ENCODE results near the gene ABI2.
"Not testable (repeated sequence)": the region's sequence is repeated elsewhere in the genome, so short reads cannot be mapped to it uniquely, and the experiment has no call there.

The ABI2 gene

GRCh38 chr2:203360833-203361430, 32.7 kb downstream of the ABI2 start:
- DNase-seq = no peak

DNA sequence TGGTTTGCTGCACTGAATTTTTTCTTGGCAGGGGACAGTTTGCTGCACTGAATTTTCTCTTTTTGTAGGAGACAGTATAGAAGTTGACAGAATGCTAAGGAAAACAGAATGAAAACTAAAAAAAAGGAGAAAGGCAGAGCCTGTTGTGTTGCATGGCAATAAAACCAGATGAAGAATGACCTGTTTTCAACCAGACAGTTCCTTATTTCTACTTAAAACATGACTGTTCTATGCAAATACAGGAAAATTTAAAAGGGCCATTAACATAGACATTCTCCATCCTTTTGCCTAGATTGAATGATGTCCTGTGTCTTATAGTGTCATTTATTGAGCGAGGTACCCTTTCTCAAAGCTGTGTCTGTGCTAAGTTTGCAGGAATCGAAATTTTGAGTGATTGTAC, 33.3 kb downstream of the ABI2 start:
- no peak for DNase-seq

GRCh38 chr2:203361922-203362321, 33.7 kb downstream of the ABI2 start:
- DNase-seq = no peak

GRCh38 chr2:203366639-203367466, 38.7 kb downstream of the ABI2 start:
- DNase-seq = no peak

- not testable (repeated sequence) for DNase-seq
Observed at GRCh38 chr2:203372706-203373105, 44.5 kb downstream of the ABI2 start.

- DNase-seq = no peak
Observed at GRCh38 chr2:203376173-203376572, 48.0 kb downstream of the ABI2 start.

DNA sequence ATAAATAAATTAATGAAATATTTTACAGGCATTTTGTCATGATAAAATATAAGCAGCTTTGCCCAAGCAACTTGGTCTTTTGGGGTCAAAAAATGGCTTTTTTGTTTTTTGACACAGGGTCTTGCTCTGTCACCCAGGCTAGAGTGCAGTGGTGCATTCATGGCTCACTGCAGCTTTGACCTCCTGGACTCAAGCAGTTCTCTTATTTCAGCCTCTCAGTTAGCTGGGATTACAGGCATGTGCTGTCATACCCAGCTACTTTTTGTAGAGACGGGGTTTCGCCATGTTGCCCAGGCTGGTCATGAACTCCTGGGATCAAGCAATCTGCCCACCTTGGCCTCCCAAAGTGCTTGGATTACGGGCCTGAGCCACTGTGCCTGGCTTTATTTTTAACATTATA, 51.0 kb downstream of the ABI2 start:
- no peak for DNase-seq

DNA sequence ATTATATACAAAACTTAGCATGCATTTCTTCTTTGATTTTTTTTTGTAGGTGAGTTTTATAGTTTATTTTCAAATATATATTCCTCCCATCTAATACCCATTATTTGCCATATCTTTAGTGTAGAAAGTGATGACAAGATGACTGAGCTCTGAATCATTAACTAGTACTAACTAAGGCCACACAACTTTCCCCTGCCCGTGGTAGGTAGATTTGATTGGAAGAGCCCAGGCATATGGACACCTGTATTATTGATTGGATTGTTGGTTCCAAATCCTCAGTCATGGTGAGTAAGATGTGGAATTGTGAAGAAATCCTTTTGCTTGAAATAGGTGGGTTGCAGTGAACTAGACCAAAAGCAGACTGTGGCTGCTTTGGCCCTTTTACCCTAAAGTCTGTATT, 54.8 kb downstream of the ABI2 start:
- DNase-seq = no peak

- DNase-seq = not testable (repeated sequence)
Observed at GRCh38 chr2:203388153-203388552, 60.0 kb downstream of the ABI2 start.

DNA sequence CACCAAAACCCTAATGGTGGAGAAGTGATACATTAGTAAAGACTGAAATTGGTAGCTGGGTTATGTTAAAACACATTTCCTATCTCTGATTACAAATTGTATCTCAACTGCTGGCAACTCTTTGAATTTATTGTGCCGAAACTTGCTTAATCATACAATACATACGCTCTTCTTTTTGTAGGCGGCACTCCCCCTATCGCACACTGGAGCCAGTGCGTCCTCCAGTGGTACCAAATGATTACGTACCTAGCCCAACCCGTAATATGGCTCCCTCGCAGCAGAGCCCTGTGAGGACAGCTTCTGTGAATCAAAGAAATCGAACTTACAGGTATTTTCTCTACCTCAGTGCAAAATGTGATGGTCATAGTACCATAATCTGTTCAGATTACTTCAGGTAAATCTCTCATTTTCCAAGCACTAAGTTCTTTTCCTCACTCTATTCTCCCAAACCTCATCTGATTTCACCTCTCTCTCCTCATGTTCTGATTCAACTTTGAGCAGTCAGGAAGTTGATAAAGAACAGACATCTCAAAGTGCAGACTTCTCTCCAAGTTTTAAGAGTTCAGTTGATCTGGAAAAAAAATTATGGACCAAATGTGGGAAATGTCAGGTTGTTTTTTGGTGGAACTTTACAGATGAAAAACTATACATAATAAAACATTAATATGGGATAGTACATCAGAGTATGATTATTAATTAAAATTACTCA, 66.5 kb downstream of the ABI2 start:
- DNase-seq = no peak

- no peak for DNase-seq
Observed at GRCh38 chr2:203395858-203396257, 67.7 kb downstream of the ABI2 start.

DNA sequence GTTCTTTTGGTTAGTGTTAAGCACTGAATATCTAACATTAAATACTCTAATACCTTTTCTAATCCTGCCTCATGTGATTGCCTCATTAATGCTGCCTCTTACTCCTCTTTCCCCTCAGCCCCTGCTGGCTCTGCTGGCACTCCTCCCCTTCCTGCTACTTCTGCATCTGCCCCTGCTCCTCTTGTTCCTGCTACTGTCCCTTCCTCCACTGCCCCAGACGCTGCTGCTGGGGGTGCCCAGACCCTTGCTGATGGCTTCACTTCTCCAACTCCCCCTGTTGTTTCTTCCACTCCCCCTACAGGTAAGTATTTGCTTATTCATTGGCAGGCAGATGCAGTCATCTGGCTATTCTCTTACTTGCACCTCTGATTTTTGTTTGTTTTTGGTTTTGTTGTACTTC, 68.5 kb downstream of the ABI2 start:
- DNase-seq = no peak

DNA sequence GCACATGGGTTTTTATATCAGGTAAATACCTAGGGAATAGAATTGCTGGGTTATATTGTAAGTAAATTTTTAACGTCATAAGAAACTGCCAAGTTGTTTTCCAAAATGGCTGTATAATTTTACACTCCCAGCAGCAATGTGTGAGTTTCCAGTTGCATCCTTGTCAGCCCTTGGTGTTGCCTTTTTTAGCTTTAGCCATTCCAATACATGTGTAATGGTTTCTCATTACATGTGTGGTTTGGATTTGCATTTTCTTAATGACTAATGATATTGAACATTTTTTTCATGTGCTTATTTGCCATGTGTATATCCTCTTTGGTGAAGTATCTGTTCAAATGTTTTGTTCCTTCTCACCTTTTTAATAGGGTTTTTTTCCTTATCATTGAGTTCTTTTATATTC, 70.8 kb downstream of the ABI2 start:
- DNase-seq = no peak

- DNase-seq = no peak
Observed at GRCh38 chr2:203400805-203401585, 72.8 kb downstream of the ABI2 start.

GRCh38 chr2:203404996-203405395, 76.8 kb downstream of the ABI2 start:
- no peak for DNase-seq

- DNase-seq = no peak
Observed at GRCh38 chr2:203407496-203407895, 79.3 kb downstream of the ABI2 start.

DNA sequence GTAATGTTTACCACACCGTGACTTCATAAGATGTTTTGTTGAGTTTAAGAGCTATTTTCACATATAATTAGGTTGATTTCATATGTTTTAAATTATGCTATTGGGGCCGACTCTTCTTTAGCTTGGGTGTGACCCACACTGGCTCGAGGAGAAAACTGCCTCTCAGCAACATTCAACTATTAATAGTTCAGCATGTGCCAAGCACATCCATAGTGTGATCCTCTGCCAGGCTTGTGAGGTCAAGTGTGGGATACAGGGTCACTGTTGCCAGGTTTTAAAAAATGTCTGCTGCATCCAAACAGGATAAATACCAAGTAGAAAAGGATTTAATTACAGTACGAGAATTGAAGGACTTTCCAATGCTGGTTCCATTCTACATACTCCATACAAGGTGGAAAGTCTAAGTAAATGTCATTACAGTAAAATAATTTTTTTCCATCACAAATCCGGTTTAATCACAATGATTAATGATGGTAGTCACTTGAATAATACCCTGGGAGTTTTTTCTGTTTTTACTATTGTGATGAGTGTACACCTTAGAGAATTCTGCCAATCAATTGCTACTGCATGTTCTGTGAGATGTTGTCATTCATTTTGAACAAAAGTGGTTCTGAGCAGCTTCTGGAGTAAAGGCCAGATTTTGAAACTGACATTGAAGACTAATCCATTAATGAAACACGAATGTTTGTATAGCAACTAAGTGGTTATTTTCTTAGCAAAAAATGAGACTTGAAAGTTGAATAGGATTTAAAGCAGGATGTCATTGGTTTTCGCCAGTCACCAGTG, 84.5 kb downstream of the ABI2 start:
- DNase-seq = no peak

- no peak for DNase-seq
Observed at GRCh38 chr2:203413796-203414195, 85.6 kb downstream of the ABI2 start.

DNA sequence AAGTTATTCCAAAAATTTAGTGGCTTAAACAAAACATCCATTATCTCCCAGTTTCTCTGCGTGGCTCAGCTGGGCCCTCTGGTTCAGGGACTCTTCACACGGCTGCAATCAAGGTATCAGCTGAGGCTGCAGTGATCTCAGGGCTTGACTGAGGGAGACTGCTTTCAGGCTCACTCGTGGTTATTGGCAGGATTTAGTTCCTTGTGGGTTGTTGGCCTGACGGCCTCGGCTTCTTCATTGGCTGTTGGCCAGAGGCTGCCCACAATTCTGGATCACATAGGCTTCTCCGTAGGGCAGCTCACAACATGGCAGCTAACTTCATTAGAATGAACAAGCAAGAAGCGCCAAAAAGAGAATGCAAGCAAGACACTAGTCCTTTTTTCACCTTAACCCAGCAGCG, 90.1 kb downstream of the ABI2 start:
- DNase-seq = no peak

- no peak for DNase-seq
Observed at GRCh38 chr2:203427061-203427460, 98.9 kb downstream of the ABI2 start.

- DNase-seq = not testable (repeated sequence)
Observed at GRCh38 chr2:203429643-203430042, 101.4 kb downstream of the ABI2 start.
